ENCODE measurements around the gene GPR42. TPM values are rescaled to one million over a fixed set of nuclear protein-coding genes. Genes with fewer than 3 reads are reported as not detected.

The GPR42 gene
- total RNA-seq, 1 experiment from 2014 or later: not detected

- RAD21 ChIA-PET (ENCODE audit: low non-redundant PET in 1 of 2, low total read pairs in 2 of 2, uncharacterized antibody in 2 of 2, unreplicated experiment in 2 of 2): no interaction called here
- CTCF ChIA-PET: interaction anchor here (1.1 kb wide), 1 partner anchor 16 kb away, joined by 3 read pairs; no protein-coding TSS in a partner anchor
- H3K9me2 ChIP-seq (ENCODE audit: insufficient read depth): no peaks in the 10 kb centered on the region
- TF ChIP-seq ZFX (IDR thresholded peaks at IDR 0.05): no peak
- TF ChIP-seq JUND (IDR thresholded peaks at IDR 0.05): no peak
- TF ChIP-seq TCF7L2 (IDR thresholded peaks at IDR 0.05; ENCODE audit: borderline replicate concordance, extremely low read depth, insufficient read depth, insufficient read length): no peak
- TF ChIP-seq POLR2AphosphoS5 (IDR thresholded peaks at IDR 0.05; ENCODE audit: low read depth, low read length): no peak
- no peak for TF ChIP-seq EZH2 (IDR thresholded peaks at IDR 0.05)
- TF ChIP-seq EZH2phosphoT487 (IDR thresholded peaks at IDR 0.05; ENCODE audit: borderline replicate concordance): no peak
- TF ChIP-seq ELF1 (IDR thresholded peaks at IDR 0.05; ENCODE audit: borderline replicate concordance, low read depth): no peak
- TF ChIP-seq CEBPB (IDR thresholded peaks at IDR 0.05; ENCODE audit: low read depth): no peak
- TF ChIP-seq SRF (IDR thresholded peaks at IDR 0.05; ENCODE audit: low read depth): no peak
- TF ChIP-seq CBX3 (IDR thresholded peaks at IDR 0.05; ENCODE audit: low read depth): no peak
- no peak for TF ChIP-seq ZNF274 (IDR thresholded peaks at IDR 0.05; ENCODE audit: low read depth, low read length)
- TF ChIP-seq POLR2A (IDR thresholded peaks at IDR 0.05; ENCODE audit: borderline replicate concordance, extremely low read depth, insufficient read depth, insufficient read length): no peak
- no peak for TF ChIP-seq FOSL1 (IDR thresholded peaks at IDR 0.05; ENCODE audit: low read depth)
- POLR2A ChIA-PET: interaction anchor here (1.2 kb wide), 1 partner anchor 10 kb away, joined by 3 read pairs; no protein-coding TSS in a partner anchor
- no peaks in the 10 kb centered on the region for H3K36me3 ChIP-seq (ENCODE audit: control insufficient read depth in 1 of 2, insufficient read depth in 2 of 2, low read length in 2 of 2)
- no peak within 1 kb of the TSS for H3K4me2 ChIP-seq (ENCODE audit: low read length)
- peaks cover 2 to 6% of the 10 kb centered on the region in 2 experiments; a peak in 1 of 4 replicates for H3K4me1 ChIP-seq (ENCODE audit: control insufficient read depth in 1 of 2, insufficient read depth in 2 of 2, low read length in 2 of 2)
- H3K4me3 ChIP-seq (replicated peaks in 1 of 2; ENCODE audit: low read depth in 1 of 2, low read length in 2 of 2): no peak within 1 kb of the TSS
- H3K79me2 ChIP-seq (ENCODE audit: insufficient read depth, low read length): no peaks in the 10 kb centered on the region
- H4K20me1 ChIP-seq (ENCODE audit: insufficient read depth): no peaks in the 10 kb centered on the region
- no peak for ATAC-seq
- no peak for DNase-seq (ENCODE audit: low read depth, low spot score)
- H3K27me3 ChIP-seq (ENCODE audit: insufficient read depth, low read length): no peaks in the 10 kb centered on the region
- no peak within 1 kb of the TSS for H3K9ac ChIP-seq (ENCODE audit: low read length)
- no peak within 1 kb of the TSS for H2AFZ ChIP-seq (ENCODE audit: low read depth, low read length, poor library complexity, severe bottlenecking)
- intact Hi-C loops (cut with micrococcal nuclease): no loop called here
- H3K9me3 ChIP-seq (ENCODE audit: control insufficient read depth in 1 of 2, insufficient read depth in 1 of 2, low read depth in 1 of 2, low read length in 2 of 2): no peaks in the 10 kb centered on the region
- no TSS peak for BruUV-seq (replicated peaks)
- H3K27ac ChIP-seq (ENCODE audit: low read depth, low read length): no peak within 1 kb of the TSS
Observed at GRCh38 chr19:35328851-35329285, 42.0 kb upstream of the GPR42 start, which contains the start of gene CD22. Gene CD22, plus strand, starts transcription at chr19:35329187. Its CDS starts 2,854 bp downstream, at chr19:35332041.

- CTCF ChIA-PET: no interaction called here
- Histone ChIP-seq H3K27ac (ENCODE audit: low read depth, low read length) (no peak overlapping the region), H2AFZ (ENCODE audit: low read depth, low read length, poor library complexity, severe bottlenecking) (no peak overlapping the region), H3K36me3 (ENCODE audit: control insufficient read depth in 1 of 2, insufficient read depth in 2 of 2, low read length in 2 of 2) (no peaks in the 10 kb centered on the region), H3K9me3 (ENCODE audit: control insufficient read depth in 1 of 2, insufficient read depth in 1 of 2, low read depth in 1 of 2, low read length in 2 of 2) (no peaks in the 10 kb centered on the region), H3K79me2 (ENCODE audit: insufficient read depth, low read length) (no peaks in the 10 kb centered on the region), H4K20me1 (ENCODE audit: insufficient read depth) (no peaks in the 10 kb centered on the region), H3K9ac (ENCODE audit: low read length) (no peak overlapping the region), H3K4me1 (ENCODE audit: control insufficient read depth in 1 of 2, insufficient read depth in 2 of 2, low read length in 2 of 2) (peaks cover 2 to 3% of the 10 kb centered on the region in 2 experiments; a peak in 1 of 4 replicates), H3K27me3 (ENCODE audit: insufficient read depth, low read length) (no peaks in the 10 kb centered on the region), H3K4me2 (ENCODE audit: low read length) (no peak overlapping the region), H3K4me3 (replicated peaks in 1 of 2; ENCODE audit: low read depth in 1 of 2, low read length in 2 of 2) (no peak overlapping the region), H3K9me2 (ENCODE audit: insufficient read depth) (no peaks in the 10 kb centered on the region)
- RAD21 ChIA-PET (ENCODE audit: low non-redundant PET in 1 of 2, low total read pairs in 2 of 2, uncharacterized antibody in 2 of 2, unreplicated experiment in 2 of 2): no interaction called here
- BruUV-seq (replicated peaks): no TSS peak
- POLR2A ChIA-PET: no interaction called here
- ATAC-seq (no peak), DNase-seq (ENCODE audit: low read depth, low spot score) (no peak)
- intact Hi-C loops (cut with micrococcal nuclease): no loop called here
- TF ChIP-seq ATF3 (IDR thresholded peaks at IDR 0.05) (no peak), FOSL1 (IDR thresholded peaks at IDR 0.05; ENCODE audit: low read depth) (no peak), CBX3 (IDR thresholded peaks at IDR 0.05; ENCODE audit: low read depth) (no peak), EGR1 (IDR thresholded peaks at IDR 0.05; ENCODE audit: low read depth) (no peak), TCF7L2 (IDR thresholded peaks at IDR 0.05; ENCODE audit: borderline replicate concordance, extremely low read depth, insufficient read depth, insufficient read length) (no peak), JUND (IDR thresholded peaks at IDR 0.05) (no peak), ZBTB33 (IDR thresholded peaks at IDR 0.05; ENCODE audit: extremely low read depth, insufficient replicate concordance, low read length) (no peak)
Observed at GRCh38 chr19:35329323-35329722, 41.5 kb upstream of the GPR42 start.
